GM18507 (cell line): Measurements from ENCODE around the gene KRTCAP2.
"Not testable (repeated sequence)": the region's sequence is repeated elsewhere in the genome, so short reads cannot be mapped to it uniquely, and the experiment has no call there.

Experiments
- DNase-seq: peaks from one replicate; pipeline ENCODE4 v3.0.0; 2011; ENCODE audit warnings: low read depth; ENCODE audit not compliant: insufficient read length; ENCODE audit errors: extremely low spot score
- FAIRE-seq: peaks from 2 replicates; lab custom pipeline; 2011; peaks lifted over from hg19 to GRCh38; lab: Jason Lieb, UNC

The KRTCAP2 gene

DNA sequence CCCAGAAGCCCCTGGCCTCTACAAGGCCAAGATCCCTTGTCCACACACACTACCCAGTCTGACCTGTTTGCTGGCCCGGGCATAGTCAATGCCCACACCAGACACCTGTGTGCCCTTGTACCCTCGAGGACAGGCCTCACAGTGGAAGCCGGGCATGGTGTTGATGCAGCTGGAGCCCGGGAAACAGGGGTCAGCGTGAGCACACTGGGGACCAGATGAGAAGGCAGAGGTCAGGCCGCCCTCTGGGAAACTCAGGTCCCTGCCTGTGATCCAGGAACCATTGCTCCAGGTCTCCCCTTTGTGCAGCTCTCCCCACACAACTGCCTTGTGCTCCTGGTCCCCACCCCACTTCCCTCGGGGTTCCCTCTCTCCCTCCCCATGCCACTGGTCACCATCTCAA is 29.1 kb upstream of the KRTCAP2 start:
- DNase-seq (no peak), FAIRE-seq (no peak)

DNA sequence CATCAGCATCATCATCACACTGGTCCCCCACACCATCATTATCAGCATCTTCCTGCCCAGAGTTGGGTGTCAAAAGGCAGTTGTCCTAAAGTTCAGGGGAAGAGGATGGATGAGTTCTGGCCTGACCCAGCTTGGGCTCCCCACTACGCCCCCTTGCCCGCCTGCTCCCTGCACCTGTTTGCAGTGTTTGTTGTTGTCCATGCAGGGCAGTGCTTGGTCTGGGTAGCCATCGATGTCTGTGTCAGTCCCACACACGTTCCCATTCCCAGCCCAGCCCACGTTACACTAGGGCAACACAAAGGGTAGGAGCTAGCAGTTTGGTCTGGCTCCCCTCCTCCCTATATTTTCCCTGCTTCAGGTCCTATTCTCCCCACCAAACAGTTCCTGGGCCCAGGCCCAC is 27.8 kb upstream of the KRTCAP2 start:
- DNase-seq (no peak), FAIRE-seq (no peak)

DNA sequence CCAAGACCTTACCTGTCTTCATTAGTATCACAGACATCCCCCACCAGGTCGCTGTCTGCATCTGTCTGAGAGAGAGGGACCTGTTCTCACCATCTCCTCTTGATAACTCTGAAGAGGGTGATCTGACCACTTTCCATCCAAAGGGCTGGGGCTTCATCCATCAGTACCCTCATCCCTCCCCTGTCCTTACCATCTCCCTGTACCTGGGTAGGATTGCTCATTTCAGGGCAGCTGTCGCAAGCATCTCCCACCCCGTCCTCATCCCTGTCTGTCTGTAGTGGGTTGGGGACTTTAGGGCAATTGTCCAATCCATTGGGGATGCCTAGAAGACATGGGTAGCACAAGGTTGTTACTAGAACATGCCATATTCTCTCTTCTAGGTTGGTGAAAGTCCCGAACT is 26.7 kb upstream of the KRTCAP2 start:
- FAIRE-seq: no peak
- no peak for DNase-seq

DNA sequence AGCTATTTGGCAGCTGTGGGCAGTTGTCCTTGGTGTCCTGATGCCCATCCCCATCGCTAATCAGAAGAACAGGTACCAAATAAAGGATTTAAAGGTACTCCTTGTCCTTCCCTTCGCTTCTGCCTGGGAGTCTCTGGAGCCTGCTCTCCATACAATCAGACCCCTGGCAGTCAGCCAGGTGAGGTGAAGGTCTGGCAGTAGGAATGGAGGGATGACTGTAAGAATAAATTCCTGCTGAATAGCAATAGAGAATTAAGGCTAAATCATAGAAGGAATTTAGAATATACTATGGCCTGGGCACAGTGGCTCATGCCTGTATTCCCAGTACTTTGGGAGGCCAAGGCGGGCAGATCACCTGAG is 25.4 kb upstream of the KRTCAP2 start:
- no peak for DNase-seq
- FAIRE-seq: no peak

DNA sequence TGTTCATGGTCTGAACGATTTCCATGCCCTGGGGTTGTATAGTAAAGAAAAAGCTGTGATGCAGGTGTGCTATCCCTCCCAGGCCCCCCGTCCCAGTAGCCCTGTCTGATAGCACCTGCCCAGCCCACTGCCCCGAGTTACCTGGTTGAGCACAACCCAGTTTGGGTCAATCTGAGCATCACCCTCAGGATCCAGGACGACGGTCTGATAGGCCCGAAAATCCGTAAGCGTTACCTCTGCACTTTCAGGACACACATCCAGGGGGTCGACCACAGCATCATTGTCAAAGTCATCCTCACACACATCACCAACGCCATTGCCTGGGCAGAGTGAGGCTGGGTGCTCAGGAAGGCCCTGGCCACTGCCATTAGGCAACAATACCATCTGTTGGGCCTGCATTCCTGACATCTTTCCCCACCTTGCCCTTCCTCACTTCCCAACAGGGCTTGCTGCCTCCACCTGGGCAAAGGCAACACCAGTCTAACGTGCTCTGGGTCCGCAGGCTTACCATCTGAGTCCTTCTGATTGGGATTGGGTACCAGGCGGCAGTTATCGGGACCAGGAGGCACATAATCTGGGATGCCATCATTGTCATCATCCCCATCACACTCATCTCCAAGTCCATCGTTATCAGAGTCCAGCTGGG is 24.9 kb upstream of the KRTCAP2 start:
- no peak for FAIRE-seq
- DNase-seq: no peak

DNA sequence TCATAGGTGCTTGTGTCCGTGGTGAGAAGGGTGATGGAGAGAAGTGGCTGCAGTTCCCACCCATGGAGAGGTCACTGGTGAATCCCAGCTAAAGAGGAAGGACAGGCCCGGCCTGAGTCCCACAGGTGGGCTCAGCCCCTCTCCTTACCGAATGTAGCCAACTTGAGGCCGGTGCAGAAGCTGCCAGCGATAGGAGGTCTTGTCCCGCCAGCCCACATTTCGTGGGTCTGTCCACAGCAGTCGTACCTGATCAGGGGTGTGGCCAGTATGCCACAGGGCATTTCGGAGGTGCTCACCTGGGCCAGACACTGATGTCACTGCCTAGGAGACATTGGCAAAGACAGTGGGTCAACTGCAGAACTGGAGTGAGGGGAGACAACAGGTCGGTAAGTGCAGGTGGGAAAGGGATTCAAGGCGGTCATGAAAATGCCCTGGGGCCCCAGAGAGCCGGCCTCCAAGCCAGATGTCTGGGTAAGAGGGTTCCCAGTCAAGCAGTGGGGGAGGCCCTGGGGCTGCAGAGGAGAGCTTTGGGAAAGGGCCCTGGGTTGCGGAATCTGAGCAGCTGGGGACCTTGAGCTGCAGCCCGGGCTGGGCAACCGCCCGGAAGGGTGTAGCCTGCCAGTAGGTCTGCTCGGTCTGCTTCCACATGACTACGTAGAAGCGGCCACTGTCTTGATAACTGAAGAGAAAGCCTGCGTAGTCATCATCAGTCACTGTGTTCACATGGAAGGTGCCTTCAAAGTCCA is 24.0 kb upstream of the KRTCAP2 start:
- DNase-seq (no peak), FAIRE-seq (no peak)

DNA sequence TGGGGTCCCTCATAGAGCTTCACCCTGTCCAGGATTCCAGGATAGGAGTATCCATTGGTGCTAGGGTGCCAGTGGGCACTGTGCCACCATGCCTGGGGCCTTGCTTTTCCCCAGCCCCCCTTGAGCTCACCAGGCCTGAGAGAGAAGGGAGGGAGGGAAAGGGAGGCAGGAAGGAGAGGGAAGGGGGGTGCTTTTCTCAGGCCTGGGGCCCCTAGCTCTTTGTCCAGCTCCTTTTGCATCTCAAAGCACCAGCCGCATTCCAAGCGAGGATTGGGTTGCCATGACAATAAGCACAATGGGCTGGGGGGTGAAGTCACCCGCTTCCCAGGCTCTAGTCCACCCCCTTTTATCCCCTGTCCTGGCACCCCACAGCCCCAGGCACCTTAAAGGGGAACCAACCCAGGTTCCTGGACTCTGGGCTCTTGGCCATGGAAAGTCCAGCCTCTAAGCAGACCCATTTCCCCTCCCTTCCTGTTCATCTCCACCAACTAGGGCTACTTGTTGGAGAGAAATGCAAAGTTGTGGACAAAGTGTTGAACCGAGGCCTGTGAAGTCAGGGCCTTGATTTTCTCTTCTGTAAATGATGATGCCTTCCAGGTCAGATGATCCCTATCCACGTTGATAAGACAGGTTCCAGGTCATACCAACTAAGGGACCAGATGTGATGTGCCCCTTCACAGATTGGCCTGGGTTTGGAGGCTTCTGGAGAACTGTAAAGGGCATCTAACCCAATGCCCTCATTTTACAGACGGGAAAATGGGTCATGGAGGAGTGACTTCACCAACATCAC is 23.2 kb upstream of the KRTCAP2 start:
- no peak for FAIRE-seq
- DNase-seq: no peak

DNA sequence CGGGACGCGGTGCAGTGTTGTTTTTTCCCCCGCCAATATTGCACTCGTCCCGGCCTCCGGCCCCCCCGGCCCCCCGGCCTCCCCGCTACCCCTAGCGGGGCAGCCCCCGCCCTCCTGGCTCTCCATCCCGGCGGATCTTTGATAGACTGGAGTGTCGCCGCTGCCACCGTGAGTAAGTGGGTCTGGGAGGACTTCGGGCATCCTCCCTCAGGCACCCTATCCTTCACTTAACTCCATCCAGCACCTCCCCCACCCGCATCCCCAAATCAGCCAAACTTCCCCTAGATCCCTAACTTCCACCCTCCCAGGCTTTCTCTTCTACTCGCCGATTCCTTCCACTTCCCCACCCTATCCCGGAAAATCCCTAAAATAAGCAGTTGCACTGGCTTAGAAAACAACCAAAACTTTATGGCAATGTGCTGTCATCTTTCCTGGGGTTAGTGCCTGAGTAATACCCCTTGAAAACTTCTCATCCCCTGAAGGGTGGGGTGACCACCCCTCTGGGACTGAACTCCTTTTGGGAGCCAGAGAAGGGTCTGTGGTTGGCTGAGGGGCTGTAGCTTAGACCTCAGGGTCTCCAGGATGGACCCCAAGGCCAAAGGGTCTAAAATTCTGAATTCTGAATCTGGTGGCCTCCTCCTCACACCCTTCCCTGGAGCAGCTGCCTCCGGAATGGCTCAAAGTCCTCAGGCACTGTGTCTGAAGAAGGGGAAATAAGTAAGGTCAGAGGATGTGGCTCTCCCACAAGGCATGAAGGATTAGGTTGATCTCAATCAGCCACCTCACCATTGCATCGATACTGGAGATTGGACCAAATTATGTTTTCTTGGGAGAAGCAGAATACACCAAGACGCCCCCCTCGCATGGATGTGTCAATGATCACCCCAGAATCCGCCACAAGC is 22.3 kb upstream of the KRTCAP2 start:
- FAIRE-seq (no peak), DNase-seq (no peak)

DNA sequence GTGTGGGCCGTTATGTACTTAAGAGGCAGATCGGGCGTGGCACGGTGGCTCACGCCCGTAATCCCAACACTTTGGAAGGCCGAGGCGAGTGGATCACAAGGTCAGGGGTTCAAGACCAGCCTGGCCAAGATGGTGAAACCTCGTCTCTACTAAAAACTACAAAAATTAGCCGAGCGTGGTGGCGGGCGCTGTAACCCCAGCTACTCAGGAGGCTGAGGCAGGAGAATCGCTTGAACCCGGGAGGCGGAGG is 20.8 kb upstream of the KRTCAP2 start:
- DNase-seq, FAIRE-seq: not testable (repeated sequence)

DNA sequence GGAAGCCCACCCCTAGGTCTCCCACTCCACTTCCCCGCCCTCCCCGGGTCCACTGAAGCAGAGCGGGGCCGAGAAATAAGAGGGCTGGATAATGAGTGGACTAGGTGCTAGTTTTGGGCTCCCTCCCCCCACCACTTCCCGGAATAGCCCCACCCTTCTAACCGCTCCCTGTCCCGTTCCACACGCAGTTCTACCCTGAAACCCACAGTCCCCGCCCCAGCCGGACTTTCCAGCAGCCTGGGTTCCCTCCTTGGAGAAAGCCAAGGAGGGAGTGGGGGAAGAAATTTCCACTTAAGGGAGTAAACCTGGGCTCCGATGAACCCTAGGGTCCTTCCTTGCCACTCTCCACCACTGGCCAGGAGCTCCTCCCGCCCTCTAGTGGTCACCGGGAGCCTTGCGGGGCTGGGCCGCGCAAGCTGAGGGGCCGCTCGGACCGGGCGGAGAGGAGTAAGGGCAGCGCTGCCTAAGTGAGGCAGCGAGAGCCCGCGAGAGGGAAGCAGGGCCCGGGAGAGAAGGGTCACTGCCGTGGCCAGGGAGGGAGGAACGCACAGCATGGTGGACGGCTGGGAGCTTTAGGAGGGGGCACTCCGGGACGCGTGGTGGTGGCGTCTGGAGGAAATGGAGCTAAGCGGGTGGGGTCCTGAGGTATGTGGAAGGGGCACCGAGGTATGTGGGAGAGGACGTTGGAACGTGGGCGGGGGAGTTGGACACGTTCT is 20.3 kb upstream of the KRTCAP2 start:
- peak; percentile 81 for FAIRE-seq
- peak; percentile 69 for DNase-seq

DNA sequence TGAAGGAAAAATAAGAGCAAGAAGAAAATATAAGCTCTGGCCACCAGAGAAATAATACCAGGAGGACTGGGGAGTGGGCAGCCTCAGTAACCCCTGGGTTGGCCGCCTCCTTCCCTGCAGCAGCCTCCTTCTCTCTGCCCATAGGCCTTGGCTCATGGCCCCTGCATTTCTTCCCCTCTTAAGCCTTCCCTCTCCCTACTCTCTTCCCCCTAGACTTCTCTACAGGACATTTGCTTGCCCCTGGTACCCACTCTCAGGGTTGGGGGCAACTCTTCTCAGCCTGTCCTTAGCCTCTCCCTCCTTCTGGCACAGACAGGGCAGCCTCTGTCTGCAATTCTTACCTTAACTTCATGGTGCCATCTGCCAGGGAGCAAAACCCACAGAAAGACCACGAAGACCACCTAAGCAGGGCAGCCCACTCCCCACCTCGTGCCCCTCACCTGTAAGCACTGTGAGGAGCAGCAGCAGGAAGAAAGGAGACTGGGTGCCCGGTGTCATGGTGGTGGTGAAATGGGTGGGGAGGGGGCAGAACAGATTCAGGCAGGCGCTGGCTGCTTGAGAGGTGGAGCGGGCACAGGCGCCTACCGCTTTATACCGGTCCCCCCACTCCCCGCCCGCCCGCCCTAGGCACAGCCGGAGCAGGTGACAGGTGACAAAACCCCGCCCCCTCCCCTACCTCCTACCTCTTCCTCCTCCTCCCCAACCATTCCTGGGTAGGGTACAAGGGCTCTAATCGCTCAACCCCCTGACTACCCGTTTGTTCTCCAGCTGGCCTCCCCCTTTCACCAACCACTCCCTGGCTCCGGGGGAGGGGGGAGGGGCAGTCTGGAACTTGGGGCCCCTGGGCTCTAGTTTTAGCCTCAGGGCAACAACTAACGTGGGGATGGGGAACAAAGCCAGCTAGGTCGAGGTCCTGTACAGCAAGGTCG is 19.5 kb upstream of the KRTCAP2 start:
- DNase-seq: no peak
- FAIRE-seq: no peak

DNA sequence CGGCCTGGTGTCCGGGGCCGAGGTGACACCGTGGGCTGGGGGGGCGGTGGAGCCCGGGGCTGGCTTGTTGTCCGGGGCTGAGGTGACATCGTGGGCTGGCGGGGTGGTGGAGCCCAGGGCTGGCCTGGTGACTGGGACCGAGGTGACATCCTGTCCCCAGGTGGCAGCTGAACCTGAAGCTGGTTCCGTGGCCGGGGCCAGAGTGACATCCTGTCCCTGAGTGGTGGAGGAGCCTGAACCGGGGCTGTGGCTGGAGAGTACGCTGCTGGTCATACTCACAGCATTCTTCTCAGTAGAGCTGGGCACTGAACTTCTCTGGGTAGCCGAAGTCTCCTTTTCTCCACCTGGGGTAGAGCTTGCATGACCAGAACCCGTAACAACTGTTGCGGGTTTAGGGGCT is 18.8 kb upstream of the KRTCAP2 start:
- FAIRE-seq (no peak), DNase-seq (no peak)

DNA sequence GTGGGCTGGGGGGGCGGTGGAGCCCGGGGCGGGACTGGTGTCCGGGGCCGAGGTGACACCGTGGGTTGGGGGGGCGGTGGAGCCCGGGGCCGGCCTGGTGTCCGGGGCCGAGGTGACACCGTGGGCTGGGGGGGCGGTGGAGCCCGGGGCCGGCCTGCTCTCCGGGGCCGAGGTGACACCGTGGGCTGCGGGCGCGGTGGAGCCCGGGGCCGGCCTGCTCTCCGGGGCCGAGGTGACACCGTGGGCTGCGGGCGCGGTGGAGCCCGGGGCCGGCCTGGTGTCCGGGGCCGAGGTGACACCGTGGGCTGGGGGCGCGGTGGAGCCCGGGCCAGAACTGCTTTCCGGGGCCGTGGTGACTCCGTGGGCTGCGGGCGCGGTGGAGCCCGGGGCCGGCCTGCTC is 16.8 kb upstream of the KRTCAP2 start:
- DNase-seq, FAIRE-seq: not testable (repeated sequence)

DNA sequence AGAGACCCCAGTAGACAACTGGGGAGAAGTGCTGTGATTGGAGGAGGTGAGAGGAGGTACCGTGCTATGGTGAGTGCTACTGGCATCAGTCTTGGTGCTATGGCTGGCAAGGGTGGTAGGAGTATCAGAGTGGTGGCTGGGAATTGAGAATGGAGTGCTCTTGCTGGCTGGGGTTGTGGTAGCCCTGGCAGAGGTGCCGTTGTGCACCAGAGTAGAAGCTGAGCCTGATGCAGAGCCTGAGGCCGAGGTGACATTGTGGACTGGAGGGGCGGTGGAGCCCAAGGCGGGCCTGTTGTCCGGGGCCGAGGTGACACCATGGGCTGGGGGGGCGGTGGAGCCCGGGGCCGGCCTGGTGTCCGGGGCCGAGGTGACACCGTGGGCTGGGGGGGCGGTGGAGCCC is 15.2 kb upstream of the KRTCAP2 start:
- no peak for FAIRE-seq
- no peak for DNase-seq

DNA sequence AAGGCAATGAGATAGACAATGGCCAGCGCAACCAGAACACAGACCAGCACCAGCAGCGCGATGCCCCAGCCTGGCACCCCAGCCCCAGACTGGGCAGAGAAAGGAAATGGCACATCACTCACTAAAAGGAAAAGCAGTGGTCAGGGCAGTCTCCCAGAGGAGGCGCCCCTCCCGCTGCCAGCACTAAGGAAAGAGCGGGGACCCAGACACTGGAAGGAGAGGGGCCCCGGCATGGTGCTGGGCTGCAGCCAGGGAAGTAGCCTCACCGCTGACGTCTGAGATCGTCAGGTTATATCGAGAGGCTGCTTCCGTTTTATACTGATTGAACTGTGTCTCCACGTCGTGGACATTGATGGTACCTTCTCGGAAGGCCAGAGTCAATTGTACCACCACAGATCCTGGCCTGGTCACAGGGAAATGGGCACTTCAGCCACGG is 14.4 kb upstream of the KRTCAP2 start:
- FAIRE-seq (no peak), DNase-seq (no peak)

DNA sequence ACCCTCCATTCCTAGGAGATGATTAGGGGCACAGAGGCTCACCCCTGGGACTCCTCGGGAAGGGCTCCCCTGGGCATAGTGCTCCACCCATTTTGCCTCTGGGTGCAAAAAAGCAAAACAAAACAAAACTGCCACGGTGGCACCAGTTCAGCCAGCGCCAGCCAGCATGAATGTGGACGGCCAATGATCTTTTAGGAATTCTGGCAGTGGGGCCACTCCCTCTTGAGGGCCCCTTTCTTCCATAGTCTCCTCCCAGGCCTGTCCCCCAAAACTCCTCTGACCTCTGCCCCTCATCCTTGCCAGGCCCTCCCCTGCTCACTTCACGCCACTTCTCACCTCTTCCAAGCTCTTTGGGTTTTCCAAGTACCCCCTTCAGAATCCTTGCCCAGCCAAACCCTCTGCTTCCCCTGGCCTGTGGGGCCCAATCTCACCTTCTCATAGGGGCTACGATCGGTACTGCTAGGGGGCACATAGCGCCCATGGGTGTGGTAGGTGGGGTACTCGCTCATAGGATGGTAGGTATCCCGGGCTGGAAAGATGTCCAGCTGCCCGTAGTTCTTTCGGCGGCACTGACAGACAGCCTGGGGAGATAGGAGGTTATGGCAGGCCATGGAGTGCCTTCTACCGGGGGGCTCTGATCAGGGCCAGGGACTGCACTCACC is 13.8 kb upstream of the KRTCAP2 start:
- no peak for FAIRE-seq
- DNase-seq: no peak

DNA sequence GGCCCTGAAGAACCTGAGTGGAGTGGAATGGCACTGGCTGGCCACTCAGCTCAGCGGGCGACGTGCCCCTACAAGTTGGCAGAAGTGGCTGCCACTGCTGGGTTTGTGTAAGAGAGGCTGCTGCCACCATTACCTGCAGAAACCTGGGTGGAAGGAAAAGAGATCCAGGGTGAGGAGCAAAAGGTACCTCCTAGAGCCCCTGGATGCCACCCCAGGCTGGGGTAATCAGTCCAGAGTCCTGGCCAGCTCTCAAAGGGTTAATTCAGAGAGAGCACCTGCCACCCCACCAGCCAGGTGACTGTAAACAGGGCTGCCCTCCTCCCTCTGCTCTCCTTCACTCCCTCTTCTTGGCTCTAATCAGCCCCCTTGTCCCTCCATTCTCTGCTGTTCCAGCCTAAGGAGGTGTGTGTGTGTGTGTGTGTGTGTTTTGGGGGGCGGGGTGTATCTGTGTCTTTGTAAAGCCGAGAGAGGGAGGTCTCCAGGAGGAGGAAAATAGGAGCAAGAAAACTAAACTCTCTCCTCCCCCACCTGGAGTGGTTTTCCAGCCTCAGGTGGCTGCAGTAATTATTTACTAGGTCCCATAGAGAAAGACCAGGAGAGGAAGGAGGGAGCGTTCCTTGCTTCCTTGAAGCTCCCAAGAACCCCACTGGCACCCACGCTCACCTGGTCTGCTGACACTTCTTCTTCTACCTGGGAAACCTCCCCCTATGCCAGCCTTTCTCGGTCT is 13.1 kb upstream of the KRTCAP2 start:
- FAIRE-seq: no peak
- no peak for DNase-seq
